Activated CD8-positive, alpha-beta memory T cell treated with anti-CD3 and anti-CD28 coated beads, Interleukin-2, amount 50 U/mL, for 1 hour (primary cell): ENCODE data around the gene P2RX5.
"Not testable (repeated sequence)": the region's sequence is repeated elsewhere in the genome, so short reads cannot be mapped to it uniquely, and the experiment has no call there.

Experiments used
- DNase-seq: peaks from one replicate; pipeline ENCODE4 v3.0.0-alpha.2; 2020; ENCODE audit errors: extremely low read depth

P2RX5 gene

GRCh38 chr17:3712811-3713463, 17.0 kb upstream of the P2RX5 start:
- no peak for DNase-seq

- DNase-seq = peak; percentile 56
Observed at GRCh38 chr17:3710951-3711383, 15.0 kb upstream of the P2RX5 start.

- DNase-seq = no peak
Observed at GRCh38 chr17:3708366-3708765, 12.4 kb upstream of the P2RX5 start.

- not testable (repeated sequence) for DNase-seq
Observed at GRCh38 chr17:3705718-3705984, 9.7 kb upstream of the P2RX5 start.

GRCh38 chr17:3704931-3705717, 9.2 kb upstream of the P2RX5 start:
- no peak for DNase-seq

- DNase-seq = not testable (repeated sequence)
Observed at GRCh38 chr17:3702041-3702539, 6.1 kb upstream of the P2RX5 start.

GRCh38 chr17:3699951-3700350, 4.0 kb upstream of the P2RX5 start:
- DNase-seq = no peak

- DNase-seq = no peak
Observed at GRCh38 chr17:3698139-3698538, 2.2 kb upstream of the P2RX5 start.

GRCh38 chr17:3697103-3697476, 1.1 kb upstream of the P2RX5 start:
- no peak for DNase-seq

GRCh38 chr17:3695129-3695722, 729 bp downstream of the P2RX5 start:
- no peak for DNase-seq

- no peak for DNase-seq
Observed at GRCh38 chr17:3693829-3694231, 2.1 kb downstream of the P2RX5 start.

- DNase-seq = no peak
Observed at GRCh38 chr17:3693141-3693540, 2.8 kb downstream of the P2RX5 start.

GRCh38 chr17:3692346-3692745, 3.6 kb downstream of the P2RX5 start:
- DNase-seq = no peak

GRCh38 chr17:3691617-3692067, 4.3 kb downstream of the P2RX5 start:
- no peak for DNase-seq

GRCh38 chr17:3690094-3690715, 5.8 kb downstream of the P2RX5 start:
- DNase-seq = no peak

- DNase-seq = no peak
Observed at GRCh38 chr17:3689262-3690093, 6.5 kb downstream of the P2RX5 start.

- DNase-seq = no peak
Observed at GRCh38 chr17:3688852-3689261, 7.1 kb downstream of the P2RX5 start.

- DNase-seq = no peak
Observed at GRCh38 chr17:3688027-3688553, 7.9 kb downstream of the P2RX5 start.

GRCh38 chr17:3685174-3685573, 10.8 kb downstream of the P2RX5 start:
- no peak for DNase-seq

GRCh38 chr17:3683054-3683511, 12.9 kb downstream of the P2RX5 start:
- no peak for DNase-seq

GRCh38 chr17:3682033-3682432, 13.9 kb downstream of the P2RX5 start:
- no peak for DNase-seq
